GM12874 (cell line): ENCODE data around the gene LAMA3.

Source experiments
- TF ChIP-seq, protein P1 (sequence below): IDR thresholded peaks from 2 replicates; pipeline ENCODE4 v1.5.1; 2011; ENCODE audit warnings: low read depth, mild to moderate bottlenecking, control low read depth, low read length, moderate library complexity; ENCODE audit not compliant: insufficient read depth

LAMA3 gene

DNA sequence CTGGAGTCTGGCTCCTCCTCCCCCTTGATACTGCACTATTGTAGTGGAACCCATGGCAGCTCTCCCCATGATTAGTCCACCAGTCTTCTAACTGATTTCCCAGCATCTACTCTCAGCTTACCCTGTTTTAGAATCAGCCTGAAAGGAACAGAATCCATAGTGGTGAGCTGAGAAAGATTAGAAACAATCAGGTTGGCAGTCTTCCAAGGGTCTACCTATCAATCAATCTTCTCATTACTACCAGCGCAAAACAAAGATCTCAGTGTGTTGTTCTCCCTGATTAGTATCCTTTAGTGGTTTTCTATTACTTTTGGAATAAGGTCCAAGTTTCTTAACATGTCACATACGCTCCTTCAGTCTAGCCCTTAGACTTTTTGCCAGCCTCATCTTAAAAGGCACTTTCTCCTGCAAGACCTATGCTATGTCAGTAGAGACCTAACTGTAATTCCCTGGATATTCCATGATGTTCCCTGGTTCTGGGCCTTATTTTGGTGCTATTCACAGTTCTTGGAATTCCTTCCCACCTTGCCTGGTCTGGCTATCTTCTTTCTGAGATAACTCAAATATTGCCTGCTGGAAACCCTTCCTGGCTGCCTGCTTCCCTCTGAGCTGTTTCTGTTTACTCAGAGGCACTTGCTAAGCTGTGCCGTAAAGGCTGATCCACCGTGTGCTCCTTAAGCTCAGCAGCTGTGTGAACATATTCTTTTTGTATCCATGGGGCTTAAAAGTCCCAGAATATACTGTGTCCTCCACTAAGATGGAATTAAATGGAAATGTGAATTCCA lies 32.6 kb downstream of the LAMA3 start:
- TF ChIP-seq, protein P1, sequence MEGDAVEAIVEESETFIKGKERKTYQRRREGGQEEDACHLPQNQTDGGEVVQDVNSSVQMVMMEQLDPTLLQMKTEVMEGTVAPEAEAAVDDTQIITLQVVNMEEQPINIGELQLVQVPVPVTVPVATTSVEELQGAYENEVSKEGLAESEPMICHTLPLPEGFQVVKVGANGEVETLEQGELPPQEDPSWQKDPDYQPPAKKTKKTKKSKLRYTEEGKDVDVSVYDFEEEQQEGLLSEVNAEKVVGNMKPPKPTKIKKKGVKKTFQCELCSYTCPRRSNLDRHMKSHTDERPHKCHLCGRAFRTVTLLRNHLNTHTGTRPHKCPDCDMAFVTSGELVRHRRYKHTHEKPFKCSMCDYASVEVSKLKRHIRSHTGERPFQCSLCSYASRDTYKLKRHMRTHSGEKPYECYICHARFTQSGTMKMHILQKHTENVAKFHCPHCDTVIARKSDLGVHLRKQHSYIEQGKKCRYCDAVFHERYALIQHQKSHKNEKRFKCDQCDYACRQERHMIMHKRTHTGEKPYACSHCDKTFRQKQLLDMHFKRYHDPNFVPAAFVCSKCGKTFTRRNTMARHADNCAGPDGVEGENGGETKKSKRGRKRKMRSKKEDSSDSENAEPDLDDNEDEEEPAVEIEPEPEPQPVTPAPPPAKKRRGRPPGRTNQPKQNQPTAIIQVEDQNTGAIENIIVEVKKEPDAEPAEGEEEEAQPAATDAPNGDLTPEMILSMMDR, result no peak

DNA sequence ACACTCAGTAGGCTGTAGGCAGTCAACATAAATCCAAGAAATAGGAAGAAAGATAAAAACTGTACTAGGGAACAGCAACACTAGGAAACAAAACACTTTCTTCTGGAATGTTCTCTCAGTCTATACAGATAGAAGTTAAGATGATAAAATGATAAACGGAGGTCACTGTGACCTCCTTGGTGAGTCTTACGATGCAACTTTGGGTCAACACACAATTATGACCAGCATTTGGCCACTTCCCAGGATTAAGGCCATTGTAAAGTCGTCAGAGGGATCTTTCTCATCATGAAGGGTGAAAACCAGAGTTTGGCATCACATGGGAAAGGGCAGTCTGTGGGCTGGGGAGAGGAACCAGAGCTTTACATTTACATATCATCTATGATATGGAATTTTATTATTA lies 33.4 kb downstream of the LAMA3 start:
- TF ChIP-seq, protein P1, result no peak

DNA sequence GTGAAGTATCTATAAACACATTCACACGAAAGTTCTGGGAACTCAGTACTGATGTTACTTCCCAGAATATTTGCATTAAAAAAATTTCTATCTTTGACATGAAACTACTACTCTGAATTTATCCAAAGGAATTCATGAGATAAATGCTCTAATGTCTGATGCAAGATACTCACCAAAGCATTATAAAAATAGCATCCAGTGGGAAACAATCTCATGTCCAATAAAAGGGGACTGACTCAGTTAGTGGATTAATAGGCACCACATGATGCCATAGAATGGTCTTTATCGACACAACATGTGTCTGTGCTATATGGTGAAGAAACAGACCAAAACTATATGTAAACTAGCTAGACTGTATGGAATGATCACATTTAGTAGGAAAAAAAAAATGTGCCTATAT lies 33.9 kb downstream of the LAMA3 start:
- TF ChIP-seq, protein P1, result no peak

DNA sequence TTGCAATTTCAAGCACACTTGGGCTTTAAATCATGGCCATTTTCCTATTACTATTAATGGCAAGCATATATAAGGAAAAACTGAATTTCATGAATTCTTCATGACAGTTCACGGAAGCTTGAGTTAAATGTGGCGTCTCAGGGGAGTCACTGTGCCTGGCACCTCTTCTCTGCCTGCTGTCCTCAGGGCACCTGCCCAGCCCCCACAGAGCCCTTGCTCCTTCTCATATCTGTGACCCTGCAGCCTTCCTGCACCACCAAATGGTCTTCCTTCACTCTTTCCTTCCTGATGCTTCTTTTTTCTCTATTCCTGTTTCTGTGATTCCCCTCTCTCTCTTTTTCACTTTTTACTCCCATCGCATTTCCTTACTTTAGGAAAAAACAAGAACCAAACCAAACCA lies 35.4 kb downstream of the LAMA3 start:
- TF ChIP-seq, protein P1, result no peak

DNA sequence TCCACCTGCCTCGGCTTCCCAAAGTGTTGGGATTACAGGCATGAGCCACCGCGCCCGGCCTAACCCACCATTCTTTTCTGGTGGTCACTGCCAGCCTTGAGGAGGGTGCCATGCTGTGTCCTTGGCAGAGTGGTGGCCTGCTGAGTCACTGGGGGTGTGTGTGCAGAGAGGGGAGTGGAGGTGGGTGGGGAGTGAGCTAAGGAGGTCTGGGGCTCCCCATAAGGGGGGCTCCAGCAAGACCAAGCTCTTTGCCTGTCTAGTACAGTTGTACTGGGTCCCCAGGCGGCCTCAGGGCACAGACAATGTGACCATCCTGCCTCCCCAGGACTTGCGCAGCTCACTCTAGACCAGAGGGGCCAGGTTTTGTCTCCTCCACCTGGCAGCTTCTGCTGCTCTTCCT lies 36.1 kb downstream of the LAMA3 start:
- TF ChIP-seq, protein P1, result no peak

DNA sequence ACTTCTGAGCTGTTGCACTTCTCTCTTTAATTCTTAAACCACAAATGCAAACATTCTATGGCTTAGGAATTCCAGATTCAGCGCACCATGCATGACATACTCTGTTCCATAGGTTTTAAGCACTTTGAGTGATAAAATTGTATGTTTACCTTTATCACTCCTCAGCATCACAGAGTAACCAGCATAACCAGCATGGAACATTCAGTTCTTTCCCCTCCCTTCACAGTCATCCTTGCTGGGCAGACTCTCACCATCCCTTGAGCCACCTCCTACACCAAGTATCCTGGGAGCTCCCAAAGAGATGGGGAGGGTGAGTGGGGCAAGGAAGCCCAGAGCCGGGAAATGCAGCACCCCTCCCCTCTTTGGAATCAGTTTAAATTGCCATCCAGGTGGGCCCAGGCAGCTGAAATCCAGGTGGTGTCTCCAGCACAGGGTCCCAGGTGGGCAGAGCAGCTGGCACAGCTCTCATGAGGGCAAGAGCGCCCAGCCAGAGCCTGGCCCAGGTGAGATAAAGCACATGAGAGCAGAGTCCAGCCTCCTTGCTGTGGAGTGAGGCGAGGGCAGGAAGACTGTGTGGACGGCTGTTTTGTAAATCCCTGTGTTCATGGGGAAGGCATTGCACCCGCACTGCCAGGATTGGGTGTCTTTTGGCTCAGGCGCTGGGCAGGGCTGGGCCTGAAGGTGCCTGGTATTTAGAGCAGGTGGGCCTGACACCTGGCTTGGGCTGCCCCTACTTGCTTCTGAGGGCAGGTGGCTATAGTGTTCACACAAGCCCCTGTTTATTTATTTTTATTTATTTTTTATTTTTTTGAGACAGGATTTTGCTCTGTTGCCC lies 36.8 kb downstream of the LAMA3 start:
- TF ChIP-seq, protein P1, result no peak

DNA sequence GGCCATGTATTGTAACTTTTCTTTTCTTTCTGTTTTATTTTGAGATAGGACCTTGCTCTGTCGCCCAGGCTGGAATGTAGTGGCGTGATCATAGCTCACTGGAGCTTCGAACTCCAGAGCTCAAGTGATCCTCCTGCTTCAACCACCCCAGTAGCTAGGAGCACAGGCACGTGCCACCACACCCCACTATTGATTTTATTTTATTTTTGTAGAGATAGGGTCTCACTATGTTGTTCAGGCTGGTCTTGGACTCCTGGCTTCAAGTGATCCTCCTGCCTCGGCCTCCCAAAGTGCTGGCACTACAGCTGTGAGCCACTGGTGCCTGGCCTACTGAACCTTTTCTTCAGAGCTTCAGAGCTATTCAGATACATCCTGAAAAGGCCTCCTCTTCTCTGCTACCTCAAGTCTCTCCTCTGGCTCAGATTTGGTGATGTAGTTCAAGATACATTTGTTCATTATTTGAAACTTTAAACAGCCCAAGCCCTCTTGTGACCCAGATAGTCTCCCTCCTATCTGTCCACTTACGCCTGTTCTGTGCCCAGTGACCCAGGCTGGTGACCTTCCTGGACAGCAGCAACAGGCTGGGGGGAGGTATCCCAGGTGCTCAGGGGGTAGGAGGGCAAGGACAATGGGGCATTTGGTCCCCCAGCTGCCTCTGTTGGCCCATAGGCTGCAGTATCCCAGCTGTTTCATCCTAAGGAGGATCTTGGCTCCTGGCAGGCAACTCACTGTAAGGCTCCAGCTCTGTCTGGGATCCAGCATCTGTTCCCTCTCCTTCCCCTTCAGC lies 38.6 kb downstream of the LAMA3 start:
- TF ChIP-seq, protein P1, result no peak
